ENCODE results near the gene SUGCT.

DNA sequence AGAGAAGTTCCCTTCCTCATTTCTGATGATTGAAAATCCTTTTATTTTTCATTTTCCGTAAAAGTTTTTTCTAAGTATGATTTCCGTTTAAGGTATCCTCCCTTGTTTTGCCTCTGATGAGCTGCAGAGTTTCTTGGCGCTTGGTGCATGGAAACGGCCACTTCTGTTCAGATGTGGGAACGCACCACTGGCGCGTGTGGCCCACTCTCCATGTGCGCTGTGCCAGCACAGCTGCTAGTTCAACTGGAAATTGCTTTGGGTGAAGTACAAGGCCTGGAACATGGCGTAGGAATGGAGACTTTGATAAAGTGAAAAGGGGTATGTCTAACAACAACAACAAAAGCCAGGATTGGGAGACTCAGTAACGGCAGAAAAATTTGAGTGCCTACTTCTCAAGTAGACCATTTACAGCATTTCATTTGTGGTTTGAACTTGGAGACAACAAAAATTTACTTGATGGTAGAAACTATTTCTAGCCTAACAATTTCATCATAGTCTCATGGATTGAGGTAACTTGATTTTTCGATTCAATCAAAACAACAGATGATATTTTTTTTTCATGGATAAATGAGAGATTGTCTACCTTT is 364.2 kb downstream of the SUGCT start:
- no peak for TF ChIP-seq EZH2 (IDR thresholded peaks at IDR 0.05; ENCODE audit: borderline replicate concordance, low read depth, low read length, severe bottlenecking)
- TF ChIP-seq, protein P1, sequence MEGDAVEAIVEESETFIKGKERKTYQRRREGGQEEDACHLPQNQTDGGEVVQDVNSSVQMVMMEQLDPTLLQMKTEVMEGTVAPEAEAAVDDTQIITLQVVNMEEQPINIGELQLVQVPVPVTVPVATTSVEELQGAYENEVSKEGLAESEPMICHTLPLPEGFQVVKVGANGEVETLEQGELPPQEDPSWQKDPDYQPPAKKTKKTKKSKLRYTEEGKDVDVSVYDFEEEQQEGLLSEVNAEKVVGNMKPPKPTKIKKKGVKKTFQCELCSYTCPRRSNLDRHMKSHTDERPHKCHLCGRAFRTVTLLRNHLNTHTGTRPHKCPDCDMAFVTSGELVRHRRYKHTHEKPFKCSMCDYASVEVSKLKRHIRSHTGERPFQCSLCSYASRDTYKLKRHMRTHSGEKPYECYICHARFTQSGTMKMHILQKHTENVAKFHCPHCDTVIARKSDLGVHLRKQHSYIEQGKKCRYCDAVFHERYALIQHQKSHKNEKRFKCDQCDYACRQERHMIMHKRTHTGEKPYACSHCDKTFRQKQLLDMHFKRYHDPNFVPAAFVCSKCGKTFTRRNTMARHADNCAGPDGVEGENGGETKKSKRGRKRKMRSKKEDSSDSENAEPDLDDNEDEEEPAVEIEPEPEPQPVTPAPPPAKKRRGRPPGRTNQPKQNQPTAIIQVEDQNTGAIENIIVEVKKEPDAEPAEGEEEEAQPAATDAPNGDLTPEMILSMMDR (IDR thresholded peaks at IDR 0.05; ENCODE audit: borderline replicate concordance, extremely low read depth, low read length, poor library complexity, severe bottlenecking) = no peak

All from DND-41 (cell line).